HUDEP-2 (cell line): Measurements from ENCODE around the gene ARID5B.
A peak's percentile ranks its signal among the peaks of the same experiment; 100 is the strongest.
"Not testable (repeated sequence)": the region's sequence is repeated elsewhere in the genome, so short reads cannot be mapped to it uniquely, and the experiment has no call there.

Experiments
- DNase-seq, 76 experiments: peaks; one replicate each; lab custom pipeline; 2025; ENCODE audit not compliant: unreplicated experiment in 76 of 76; lab: John Stamatoyannopoulos, UW

ARID5B gene

DNA sequence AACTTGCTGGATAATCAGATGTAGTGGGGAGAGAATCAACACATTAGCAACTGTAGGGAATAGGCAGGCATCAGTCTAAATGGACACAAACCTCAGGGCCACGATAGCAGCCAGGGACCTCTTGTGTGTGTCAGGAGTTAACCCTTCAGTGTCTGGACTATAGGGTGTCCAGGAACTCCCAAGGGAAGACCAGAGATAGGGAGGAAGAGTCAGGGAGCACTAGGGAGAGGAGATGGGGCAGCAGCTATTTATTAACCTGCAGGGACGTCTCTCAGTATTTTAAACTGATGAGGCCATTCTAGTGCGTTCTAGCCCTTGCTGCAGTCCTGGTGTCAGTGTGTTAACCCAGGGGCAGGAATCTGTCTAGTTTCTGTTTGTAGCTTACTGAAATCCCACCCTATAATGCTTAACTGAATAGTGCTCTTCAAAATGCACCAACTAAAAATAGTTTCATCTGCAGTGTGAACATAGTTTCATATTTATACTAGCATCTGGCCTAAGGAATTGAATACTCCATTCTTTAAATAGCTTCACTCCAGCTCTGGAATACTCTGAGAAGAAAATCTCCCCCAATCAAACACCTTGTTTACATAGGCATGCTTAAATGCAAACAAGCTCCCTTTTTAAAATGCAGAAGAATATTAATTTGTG is 62.7 kb downstream of the ARID5B start:
- no peak for DNase-seq

DNA sequence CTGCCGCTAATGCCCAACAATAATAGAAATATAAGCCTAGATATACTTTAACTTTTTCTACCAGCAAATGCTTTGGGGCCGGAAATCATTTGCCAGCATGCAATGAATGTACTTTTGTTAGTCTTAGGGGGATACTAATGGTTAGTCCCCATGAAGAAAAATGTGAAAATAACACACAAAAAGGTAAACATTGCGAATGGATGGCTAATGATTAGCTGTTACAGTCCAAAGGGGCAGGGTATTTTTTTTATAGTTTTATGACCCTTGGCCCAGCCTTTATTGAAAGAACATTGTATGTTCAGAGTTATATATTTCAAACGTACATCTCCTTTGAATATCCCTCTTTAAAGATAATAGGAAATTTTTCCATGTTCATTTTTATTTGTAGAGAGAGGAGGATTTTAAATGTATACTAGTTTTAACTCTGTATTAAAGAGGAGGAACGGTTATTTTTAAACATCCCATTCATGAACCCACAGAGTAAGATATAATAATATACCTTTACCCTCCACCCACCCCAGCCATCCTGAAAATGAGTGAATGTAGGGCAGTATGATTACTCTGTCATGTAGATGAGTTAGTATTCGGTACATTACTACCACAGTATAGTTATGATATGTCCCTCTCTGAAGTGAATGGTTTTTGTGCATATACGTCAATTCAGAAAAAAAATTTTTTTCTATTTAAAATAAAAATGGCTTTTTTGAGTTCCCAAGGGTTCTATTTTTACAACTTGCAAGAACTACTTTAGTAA is 63.6 kb downstream of the ARID5B start:
- DNase-seq = no peak

DNA sequence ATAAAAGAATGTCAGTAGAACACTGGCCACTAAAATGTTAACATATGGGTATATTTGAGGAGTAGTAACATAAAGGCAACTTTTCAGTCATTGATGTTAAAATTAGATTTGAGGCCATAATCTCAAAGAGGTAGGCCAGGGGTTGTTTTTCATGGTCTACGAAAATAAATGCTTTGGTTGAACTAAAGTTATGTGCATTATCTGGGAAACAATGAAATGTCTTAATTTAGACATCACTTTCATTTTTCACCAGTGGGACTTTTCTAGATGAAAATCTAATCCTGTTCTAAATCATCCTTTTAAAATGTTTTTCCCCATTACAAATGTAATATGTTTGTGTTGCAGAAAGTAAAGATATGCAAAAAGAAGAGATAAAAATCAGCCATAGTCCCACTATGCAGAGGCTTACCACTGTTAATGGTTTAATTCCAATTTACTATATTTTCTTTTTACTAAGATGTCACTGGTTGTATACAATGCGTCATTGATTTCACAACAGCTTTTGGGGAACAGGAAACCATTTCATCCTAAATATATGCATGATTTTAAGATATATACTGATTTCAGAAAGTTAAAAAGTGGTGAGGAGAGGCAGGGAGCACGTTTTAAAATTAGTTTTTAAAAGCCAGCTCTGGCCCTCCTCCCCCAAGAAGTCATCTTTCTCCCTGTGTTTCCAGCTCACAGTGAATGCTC is 64.3 kb downstream of the ARID5B start:
- DNase-seq = no peak

DNA sequence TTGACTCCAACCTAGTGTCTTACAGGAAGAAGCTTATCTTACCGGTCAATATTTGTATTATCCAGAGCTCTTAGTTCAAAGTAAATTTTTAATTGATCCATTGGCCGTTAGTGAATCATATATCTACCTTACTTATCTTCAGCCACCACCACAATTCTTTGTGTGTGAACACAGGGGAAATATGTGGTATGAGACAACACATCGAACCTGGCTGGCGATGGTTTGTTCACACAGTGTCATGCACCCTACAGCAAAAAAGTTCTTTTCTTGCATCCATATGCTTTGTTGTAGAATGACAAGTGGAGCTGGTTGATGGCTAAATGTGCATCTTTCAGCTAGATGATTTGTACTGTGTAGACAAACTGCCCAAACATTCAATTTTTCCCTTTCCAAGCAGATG is 65.8 kb downstream of the ARID5B start:
- no peak for DNase-seq

DNA sequence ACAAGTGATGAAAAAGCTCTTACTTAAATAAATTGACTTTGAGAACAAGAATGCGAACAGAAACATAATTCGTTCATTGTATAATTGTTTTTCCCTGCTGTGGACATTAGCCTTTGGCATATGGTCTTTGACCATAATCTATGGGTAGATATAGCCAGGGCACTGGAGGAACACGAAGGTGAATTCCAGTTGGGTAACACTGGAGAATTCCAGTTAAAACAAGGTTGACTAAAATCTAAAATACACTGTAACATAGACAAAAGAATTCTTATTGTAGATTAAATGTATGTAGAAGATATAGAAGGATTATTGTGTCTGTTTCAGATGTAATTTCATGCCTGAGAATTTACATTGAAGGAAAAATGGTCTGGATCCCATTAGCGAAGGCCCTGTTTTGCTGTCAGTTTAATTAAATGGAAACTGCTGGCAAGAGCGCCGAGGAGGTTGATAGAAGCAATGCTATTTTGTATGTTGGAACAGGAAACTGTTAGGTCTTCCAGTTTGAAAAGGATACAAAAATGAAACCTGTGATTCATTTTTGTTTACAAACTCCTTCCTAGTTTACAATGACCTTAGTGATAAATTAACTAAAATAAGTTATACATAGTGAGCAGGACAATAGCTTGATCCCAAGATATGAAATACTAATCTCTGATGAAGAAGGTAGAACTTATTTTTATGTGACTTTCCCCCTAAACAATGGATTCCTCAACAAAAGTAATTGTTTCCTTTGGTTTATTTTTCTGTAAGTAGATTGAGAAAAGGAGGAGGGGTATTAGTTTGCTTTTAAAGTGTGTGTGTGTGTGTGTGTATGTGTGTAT is 68.9 kb downstream of the ARID5B start:
- DNase-seq = no peak

DNA sequence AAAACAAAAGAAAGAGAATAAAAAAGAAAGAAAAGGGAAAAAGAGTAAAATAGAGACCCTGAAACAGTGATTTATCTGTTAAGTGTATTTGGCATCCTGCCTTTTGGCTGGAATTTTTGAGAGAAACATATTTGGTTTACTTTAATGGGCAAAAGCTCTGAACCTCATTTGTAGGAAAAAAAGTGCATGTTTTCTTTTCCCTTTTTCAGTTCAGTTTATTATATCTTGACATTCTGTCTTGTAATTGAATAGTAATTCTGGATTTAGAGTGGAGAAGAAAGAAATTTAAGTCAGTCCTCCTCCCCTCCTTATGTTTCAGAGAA is 69.5 kb downstream of the ARID5B start:
- no peak for DNase-seq

DNA sequence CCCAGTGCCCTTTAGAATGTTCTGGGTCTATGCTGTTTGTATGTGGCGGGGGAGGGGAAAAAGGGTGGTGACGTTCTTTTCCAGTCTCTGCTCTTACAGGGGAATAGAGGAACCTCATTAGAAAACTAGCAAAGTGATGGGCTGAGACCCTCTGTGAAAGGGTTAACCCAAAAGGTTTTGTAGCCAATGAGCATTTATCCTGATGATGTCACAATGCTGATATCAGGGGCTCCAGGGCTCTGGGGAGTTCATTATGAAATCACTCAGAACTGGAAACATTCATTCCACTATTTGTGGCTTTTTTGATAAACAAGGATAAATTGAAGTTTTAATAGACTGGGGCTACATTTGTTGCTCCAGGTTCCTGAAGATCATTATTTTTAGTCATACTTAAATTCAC is 71.7 kb downstream of the ARID5B start:
- DNase-seq = no peak

DNA sequence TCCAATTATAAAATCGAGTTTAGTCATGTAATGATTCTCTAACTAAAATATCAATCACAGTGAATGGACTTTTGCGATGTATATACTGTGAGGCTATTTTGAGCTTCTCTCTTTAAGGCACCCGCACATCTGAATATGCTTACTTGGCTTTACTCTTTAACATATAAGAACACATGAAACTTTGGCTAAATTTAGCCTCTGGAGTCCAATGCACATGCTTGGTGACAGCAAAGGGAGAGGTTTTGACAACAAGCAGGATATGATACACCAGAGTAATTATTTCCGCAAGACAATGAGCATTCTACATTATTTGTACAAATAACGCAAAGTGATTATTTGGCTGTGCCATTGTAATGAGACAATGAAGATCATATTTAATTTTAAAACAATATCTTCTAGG is 72.4 kb downstream of the ARID5B start:
- no peak for DNase-seq

DNA sequence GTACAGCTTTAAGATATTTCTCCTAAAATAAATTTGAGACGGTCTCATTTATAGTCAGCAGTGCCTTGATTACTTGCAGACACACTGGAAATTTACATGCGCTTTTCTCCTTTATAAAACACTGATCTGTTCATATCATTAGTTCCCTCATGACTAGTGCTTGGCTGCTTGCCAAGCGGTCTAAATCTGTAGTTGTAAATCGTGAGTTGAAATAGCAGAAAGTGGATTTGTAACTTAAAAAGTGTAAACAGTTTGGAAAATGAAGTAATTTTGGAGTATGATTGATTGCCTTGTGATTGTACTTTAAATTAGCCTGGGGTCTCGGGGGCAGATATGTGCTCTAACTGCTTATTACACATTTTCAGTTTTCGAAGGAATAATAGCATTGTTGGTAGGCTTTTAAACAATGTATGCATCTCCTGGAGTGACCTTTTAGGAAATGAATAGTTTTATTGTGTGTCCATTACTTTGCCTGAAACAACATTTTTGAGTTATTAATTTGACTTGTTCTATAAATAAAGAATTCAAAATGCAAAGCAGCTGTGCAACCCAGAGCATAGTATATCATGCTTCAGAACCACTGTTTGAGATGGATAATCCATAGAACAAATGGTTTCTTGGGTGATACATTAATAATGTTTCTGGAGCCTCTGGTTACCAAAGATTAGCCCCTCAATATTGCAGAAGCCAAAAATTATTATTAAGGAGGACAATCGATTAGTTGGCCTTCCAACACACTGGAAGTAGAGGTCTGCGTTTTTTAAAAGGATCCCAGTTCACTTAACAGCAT is 73.3 kb downstream of the ARID5B start:
- DNase-seq = peak in 1 of 76 experiments; percentile 3

DNA sequence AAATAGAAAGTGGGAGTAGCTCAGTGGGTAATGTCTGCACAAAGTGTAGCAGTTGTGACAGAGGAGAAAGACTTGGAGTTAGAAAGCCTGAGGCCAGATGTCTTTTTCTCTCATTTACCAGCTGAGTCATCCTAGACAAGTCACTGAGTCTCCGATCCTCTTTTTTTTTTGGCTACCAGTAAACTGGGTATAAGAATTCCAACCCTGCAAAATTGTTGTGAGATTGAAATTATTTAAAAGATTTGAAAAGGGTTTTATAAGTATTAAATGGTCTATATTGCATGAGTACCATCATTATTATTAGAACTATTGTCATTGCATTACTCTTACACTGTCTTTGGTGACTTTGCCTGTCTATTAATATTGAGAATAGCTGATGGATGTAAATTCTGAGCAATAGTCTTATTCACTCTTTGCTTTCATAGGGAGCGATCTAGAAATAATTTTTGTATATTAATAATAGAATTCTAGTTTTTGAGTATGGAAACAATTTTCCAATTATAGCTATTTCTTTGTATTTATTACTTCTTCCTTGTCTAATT is 74.0 kb downstream of the ARID5B start:
- no peak for DNase-seq

DNA sequence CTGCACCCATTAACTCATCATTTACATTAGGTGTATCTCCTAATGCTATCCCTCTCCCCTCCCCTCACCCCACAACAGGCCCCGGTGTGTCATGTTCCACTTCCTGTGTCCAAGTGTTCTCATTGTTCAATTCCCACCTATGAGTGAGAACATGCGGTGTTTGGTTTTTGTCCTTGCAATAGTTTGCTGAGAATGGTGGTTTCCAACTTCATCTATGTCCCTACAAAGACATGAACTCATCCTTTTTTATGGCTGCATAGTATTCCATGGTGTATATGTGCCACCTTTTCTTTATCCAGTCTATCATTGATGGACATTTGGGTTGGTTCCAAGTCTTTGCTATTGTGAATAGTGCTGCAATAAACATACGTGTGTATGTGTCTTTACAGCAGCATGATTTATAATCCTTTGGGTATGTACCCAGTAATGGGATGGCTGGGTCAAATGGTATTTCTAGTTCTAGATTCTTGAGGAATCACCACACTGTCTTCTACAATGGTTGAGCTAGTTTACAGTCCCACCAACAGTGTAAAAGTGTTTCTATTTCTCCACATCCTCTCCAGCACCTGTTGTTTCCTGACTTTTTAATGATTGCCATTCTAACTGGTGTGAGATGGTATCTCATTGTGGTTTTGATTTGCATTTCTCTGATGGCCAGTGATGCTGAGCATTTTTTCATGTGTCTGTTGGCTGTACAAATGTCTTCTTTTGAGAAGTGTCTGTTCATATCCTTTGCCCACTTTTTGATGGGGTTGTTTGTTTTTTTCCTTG is 75.6 kb downstream of the ARID5B start:
- not testable (repeated sequence) for DNase-seq

DNA sequence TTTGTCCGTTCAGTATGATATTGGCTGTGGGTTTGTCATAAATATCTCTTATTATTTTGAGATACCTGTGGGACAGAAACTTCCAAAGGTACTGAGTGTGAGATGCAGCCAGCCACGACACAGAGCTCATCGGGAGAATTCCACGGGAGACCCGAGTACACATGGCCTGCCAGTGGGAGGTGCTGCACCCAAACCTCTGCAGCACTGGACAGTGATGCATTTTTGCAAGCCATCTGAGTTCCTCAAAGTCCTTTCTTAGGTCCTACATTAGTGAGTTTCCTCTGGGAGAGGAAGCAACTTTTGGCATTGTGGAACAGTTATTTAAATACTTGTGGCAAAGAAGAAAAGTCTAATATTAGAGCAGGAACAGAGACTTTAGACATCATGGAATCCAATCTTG is 77.5 kb downstream of the ARID5B start:
- no peak for DNase-seq

DNA sequence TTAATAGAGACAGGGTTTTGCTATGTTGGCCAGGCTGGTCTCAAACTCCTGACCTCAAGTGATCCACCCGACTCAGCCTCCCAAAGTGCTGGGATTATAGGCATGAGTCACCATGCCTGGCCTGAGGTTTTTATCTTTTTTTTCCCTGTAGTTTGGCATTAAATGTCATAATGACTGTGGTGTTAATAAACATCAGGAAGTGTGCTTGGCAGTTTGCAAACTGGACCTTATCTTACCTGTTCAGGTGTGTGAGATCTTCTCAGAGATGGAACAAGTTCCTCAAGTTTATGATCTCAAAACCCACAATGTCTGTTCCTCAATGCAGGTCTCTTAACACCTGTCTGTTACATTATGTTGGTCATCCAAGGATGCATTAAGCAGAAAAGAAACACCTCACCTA is 80.0 kb downstream of the ARID5B start:
- DNase-seq = no peak

DNA sequence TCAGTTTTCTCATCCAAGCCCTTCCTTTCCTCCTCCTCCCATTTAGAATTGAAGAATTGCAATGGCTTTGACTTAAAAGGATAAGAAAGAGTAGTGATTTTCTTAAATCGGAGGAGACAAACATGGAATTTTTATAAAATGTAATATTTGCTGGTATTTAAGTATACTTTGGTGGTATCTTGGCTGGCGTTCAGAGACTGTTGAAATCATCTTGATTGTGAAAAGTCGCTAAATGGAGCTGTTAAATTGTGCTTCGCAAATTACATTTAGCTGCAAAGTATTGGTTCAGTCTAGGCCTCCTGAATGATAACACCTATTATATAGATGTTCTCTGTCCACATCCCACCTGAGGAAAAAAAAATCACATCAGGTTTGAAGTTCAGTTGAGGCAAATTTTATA is 81.8 kb downstream of the ARID5B start:
- no peak for DNase-seq

DNA sequence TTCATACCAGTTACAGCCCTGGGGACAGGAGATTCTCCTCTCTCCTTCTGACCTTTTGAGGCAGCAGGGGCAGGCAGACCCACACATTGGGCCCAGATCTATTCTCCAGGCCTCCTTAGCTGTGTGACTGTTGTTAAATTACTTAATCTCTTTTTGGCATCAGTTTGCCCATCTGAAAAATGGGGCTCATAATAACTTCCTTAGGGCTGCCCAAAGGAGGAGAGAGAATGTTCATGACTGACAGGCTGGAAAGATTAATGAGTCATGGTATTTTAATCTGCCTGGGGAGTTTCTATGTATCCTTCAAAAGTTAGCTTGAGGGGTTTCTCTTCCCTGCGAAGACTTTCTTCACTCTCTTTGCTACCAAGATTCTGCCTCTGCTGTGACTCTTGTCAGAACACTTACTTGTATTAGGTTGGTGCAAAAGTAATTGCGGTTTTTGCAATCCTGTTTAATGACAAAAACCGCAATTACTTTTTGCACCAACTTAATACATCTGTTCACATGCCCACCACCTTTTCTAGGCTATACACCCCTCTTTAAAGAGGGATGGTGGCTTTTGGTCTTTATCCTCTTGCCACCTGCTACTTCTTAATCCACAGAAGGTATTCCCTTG is 83.4 kb downstream of the ARID5B start:
- DNase-seq = no peak

DNA sequence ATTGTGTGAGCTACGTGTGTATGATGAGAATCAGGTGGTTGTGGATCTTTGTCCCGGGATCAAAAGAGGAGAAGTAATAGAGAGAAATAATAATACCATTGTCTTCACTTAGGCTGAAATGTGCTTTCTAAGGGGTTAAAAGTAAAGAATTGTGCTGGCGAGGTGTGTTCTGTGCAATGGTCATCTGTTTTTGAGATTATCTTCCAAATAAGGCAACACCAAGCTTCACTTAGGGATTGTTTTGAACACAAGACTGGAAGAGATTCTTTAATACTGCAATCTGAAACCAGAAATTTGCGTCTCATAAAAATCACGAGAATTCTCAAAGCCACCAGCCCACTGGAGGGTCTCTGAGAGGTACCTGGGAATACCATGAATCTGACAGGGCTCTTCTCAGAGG is 84.2 kb downstream of the ARID5B start:
- no peak for DNase-seq

DNA sequence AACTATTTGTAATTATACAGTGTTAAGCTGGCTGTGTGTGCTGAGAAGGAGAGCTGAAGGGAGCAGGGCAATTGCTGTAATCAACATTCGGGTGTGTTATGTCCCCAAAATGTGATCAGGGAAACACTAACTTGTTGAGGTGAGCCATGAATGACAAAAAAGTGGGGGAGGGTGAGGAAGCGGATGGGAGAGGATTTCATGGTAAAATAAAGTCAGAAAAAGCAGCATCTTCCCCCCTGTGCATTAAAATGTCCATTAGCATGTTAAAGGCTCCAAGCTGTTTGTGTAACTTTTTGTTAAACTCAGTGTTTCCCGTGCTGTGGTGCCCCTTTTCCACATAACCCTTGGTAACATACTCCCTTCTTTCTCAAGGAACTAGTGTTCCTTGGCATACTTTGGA is 84.9 kb downstream of the ARID5B start:
- DNase-seq = no peak

DNA sequence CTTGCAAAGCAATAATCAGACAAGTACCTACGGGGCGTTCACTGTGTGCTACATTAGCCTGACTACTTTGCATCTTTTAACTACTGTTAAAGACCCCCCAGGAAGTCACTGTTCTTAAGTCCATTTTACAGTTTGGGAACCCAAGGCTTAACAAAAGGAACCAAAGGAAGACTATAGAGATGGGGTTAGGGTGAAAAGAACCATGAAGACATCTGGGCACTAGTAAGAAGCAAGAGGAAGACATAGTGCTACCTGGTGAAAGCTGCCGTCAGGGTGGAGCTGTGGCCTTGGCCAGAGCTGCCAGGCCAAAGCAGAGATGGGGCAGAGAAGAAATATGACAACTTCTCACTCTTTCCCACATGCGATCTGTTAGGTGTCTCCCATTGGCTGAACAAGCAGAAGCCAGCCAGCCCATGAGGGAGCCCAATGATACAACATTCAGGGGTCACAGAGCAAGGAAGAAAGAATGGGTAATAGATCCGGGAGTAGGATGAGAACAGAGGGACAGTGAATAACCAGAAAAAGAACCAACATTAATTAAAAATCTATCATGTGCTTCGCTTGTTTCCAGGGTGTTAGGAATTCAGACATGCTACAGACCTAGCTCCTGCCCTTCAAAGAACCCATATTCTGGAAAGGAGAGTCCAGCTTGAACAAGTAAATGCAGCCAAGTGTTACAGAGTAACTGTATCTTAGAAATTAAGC is 85.4 kb downstream of the ARID5B start:
- no peak for DNase-seq
